PFSK-1 (cell line): ENCODE results near the gene PDPK1.
A peak's percentile ranks its signal among the peaks of the same experiment; 100 is the strongest.

Experiments used
- FOXP2 ChIP-seq: optimal IDR thresholded peaks from 2 replicates; pipeline ENCODE3; 2011; ENCODE audit warnings: borderline replicate concordance, control low read depth, inconsistent platforms; ENCODE audit not compliant: insufficient read depth; ENCODE audit errors: extremely low read length, extremely low read depth
- POLR2AphosphoS5 ChIP-seq: IDR thresholded peaks from 2 replicates; pipeline ENCODE4 v1.6.1; 2012; ENCODE audit warnings: low read depth, mild to moderate bottlenecking, control low read depth, low read length, moderate library complexity
- SIN3A ChIP-seq: IDR thresholded peaks from 2 replicates; pipeline ENCODE4 v1.6.1; 2012; ENCODE audit warnings: mild to moderate bottlenecking, low read length, moderate library complexity, borderline replicate concordance; ENCODE audit not compliant: insufficient read depth
- TAF1 ChIP-seq: IDR thresholded peaks from 2 replicates; pipeline ENCODE4 v1.6.1; 2012; ENCODE audit warnings: low read length, control low read depth, borderline replicate concordance; ENCODE audit not compliant: insufficient read depth
- TF ChIP-seq, protein P1 (sequence below), 2 experiments: IDR thresholded peaks; 2 replicates each; pipeline versions ENCODE4 v1.6.1 to v1.8.0; 2011 to 2012; ENCODE audit warnings: low read depth in 2 of 2, low read length in 2 of 2, control low read depth in 1 of 2, inconsistent platforms in 1 of 2, mild to moderate bottlenecking in 1 of 2, moderate library complexity in 1 of 2; ENCODE audit not compliant: insufficient read depth in 1 of 2

Gene PDPK1

DNA sequence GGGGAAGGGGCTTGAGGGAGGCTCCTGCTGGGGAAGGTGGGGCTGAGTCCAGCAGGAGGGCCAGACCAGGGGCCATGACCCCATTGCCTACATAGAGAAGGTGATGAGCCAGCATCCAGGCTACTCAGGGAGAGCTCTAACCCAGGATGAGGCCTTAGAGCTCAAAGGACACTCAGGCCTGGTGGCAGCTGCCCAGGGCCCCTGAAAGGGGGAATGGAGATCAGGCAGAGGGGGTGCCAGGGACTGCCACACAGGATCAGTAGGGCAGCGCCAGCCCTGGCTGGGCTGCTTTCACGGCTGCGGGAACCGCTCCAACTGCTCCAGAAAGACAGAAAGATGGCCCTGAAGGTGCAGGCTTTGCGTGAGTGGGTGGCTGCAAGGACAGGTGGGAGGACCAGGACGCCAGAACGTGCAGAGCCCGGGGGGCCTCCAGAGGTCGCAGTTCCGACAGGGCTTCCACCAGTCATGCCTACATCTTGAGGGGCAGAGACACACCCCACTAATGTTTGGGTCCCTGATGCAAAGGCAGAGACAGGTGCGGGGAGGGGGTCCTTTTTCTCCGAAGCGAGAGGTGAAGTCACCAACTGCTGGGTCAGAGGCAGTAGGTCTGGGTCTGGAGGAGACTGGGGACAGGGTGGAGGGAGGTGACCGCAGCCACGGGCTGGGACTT is 25.0 kb upstream of the PDPK1 start:
- TF ChIP-seq TAF1, result no peak
- no peak for TF ChIP-seq SIN3A
- TF ChIP-seq POLR2AphosphoS5, result no peak
- no peak for TF ChIP-seq FOXP2
- TF ChIP-seq, protein P1, sequence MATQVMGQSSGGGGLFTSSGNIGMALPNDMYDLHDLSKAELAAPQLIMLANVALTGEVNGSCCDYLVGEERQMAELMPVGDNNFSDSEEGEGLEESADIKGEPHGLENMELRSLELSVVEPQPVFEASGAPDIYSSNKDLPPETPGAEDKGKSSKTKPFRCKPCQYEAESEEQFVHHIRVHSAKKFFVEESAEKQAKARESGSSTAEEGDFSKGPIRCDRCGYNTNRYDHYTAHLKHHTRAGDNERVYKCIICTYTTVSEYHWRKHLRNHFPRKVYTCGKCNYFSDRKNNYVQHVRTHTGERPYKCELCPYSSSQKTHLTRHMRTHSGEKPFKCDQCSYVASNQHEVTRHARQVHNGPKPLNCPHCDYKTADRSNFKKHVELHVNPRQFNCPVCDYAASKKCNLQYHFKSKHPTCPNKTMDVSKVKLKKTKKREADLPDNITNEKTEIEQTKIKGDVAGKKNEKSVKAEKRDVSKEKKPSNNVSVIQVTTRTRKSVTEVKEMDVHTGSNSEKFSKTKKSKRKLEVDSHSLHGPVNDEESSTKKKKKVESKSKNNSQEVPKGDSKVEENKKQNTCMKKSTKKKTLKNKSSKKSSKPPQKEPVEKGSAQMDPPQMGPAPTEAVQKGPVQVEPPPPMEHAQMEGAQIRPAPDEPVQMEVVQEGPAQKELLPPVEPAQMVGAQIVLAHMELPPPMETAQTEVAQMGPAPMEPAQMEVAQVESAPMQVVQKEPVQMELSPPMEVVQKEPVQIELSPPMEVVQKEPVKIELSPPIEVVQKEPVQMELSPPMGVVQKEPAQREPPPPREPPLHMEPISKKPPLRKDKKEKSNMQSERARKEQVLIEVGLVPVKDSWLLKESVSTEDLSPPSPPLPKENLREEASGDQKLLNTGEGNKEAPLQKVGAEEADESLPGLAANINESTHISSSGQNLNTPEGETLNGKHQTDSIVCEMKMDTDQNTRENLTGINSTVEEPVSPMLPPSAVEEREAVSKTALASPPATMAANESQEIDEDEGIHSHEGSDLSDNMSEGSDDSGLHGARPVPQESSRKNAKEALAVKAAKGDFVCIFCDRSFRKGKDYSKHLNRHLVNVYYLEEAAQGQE (IDR thresholded peaks at IDR 0.05; ENCODE audit: insufficient read depth in 1 of 2, low read depth in 2 of 2, low read length in 2 of 2), result no peak

DNA sequence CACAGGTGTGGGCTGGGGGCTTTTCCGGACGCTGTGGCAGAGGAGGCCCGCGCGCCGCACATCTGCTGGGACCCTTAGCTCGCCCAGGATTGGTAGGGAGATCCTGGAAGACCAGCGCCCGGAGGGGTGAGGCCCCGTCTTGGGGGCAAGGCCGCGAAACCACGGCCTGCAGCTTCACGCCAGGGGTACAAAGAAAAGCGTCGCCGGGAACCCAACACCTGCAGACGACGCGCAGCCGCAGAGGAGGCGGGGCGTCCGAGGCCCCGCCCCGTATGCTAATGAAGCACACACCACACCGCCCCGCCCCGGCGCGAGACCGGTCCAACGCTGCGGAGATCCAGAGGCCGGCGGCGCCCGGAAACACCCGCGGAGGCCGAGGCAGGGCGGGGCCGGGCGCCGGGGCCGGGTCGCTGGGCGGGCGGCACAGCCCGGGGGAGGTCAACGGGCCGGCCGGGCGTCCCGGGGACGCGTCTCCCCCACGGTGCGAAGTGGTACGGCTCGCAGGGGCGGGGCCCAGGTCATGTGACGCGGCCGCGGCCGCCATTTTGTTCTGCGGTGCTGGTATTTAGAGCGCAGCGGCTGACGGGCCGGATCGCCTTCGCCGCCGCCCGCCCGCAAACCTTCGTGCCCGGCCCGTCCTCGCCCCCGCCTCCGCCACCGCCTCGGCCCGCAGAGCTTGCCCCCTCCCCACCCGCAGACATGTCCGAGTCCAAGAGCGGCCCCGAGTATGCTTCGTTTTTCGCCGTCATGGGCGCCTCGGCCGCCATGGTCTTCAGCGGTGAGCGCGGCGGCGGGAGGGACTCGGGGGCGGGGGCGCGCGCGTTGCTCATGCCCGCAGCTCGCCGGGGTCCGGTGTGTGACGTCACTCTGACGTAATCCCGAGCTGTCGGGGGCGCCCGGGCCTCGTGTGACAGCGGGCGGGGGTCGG is 24.2 kb upstream of the PDPK1 start, which contains the start of gene ATP6V0C:
Gene ATP6V0C (plus strand): TSS at position 548 of the 928 bp plus-strand sequence. CDS start 152 bp downstream, at position 700.
- TF ChIP-seq POLR2AphosphoS5 (peak; percentile 84), SIN3A (no peak; the same call in 1 of the 2 replicates), FOXP2 (no peak), TAF1 (peak; percentile 82)
- TF ChIP-seq, protein P1 (IDR thresholded peaks at IDR 0.05; ENCODE audit: insufficient read depth in 1 of 2, low read depth in 2 of 2, low read length in 2 of 2), result 0 out of 4 replicates have a peak, but pooled peaks of 1 of the 2 experiments have one; percentile 22

DNA sequence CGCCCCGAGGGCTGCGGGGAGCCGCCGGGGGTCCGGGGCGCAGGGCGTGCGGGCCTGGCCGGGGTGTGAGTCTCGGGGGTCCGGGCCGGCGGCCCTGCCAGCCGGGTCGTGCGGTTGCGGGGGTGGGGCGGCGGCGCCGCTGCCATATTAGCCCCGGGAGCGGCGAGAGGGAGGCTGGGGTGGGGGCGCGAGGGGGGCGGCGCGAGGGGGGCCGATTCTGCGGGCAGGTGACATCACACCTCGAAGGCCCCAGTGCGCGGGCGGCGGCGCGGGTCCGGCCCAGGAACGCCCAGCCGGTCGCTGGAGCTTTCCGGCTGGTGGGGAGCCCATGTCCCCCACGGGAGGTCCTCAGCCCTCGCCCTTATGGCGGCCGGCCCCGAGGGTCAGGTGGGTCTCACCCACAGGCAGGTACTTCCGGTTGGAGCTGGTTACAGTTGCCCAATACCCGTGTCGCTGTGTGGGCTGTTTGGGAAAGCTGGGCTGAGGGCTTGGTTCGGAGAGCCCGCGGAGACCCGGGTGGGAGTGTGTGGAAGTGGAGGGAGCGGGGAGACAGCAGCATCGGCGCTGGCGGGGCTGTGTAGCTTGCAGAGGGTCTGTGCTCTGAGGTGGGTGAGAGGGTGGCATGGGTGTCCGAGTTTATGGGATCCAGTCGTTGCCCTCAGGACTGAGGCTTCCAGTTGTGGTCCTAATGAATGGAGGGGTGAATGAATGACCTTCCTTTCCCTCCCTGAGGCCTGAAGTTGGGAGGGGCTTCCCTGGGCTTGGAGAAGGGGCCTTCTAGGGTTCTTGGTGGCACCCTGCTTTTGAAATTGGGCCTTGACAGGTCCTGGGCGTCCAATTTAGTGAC is 23.3 kb upstream of the PDPK1 start:
- TF ChIP-seq TAF1, result no peak
- no peak for TF ChIP-seq SIN3A
- TF ChIP-seq, protein P1 (IDR thresholded peaks at IDR 0.05; ENCODE audit: insufficient read depth in 1 of 2, low read depth in 2 of 2, low read length in 2 of 2), result no peak
- TF ChIP-seq FOXP2, result no peak
- no peak for TF ChIP-seq POLR2AphosphoS5

DNA sequence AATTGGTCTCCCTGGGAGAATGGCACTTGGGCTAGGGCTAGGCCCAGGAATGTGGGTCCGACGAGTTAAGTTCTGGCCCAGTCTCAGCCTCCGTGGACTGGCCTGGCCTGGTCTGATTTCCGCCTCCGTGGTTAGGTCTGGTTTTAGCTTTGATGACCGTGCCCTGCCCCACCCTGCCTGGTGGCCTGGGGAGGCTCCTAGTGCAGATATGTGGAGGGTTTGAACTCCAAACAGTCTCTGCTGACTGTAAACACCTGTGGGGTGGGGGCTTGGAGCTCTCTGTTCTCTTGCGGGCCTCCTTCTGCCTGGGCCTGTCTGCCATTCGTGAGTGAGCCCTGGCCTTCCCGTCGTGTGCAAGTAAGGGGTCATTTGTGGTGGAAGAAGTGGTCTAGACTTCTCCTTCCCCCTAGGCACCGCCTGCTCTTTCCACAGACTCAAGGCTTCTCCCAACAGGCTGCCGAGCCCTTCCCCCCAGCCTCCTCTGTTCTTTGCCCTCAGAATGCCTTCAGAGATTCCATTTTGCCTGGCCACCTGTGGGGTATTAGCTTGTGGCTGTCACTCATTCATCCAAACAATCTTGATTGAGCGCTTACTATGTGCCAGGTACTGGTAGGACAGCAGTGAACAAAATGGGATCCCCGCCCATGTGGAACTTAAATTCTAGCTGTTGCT is 22.5 kb upstream of the PDPK1 start:
- TF ChIP-seq SIN3A (no peak), TAF1 (no peak), POLR2AphosphoS5 (no peak), FOXP2 (no peak)
- TF ChIP-seq, protein P1 (IDR thresholded peaks at IDR 0.05; ENCODE audit: insufficient read depth in 1 of 2, low read depth in 2 of 2, low read length in 2 of 2), result no peak
